ENCODE data around the gene CPNE2.

CPNE2 gene

GRCh38 chr16:57157533-57157932 lies 65.2 kb downstream of the CPNE2 start:
- TF ChIP-seq POLR2A (IDR thresholded peaks at IDR 0.05; ENCODE audit: low read depth, low read length): no peak
- no peak for FAIRE-seq

GRCh38 chr16:57159447-57159846 lies 67.1 kb downstream of the CPNE2 start:
- no peak for FAIRE-seq
- no peak for TF ChIP-seq POLR2A (IDR thresholded peaks at IDR 0.05; ENCODE audit: low read depth, low read length)
- no peak for DNase-seq (ENCODE audit: insufficient read length, low spot score)

More at GRCh38 chr16:57157533-57157932, 65.2 kb downstream of the CPNE2 start:
- DNase-seq (ENCODE audit: insufficient read length, low spot score): no peak

GRCh38 chr16:57163842-57164241 lies 71.5 kb downstream of the CPNE2 start:
- DNase-seq (ENCODE audit: insufficient read length, low spot score) (no peak), FAIRE-seq (peak; percentile 50)
- TF ChIP-seq POLR2A (IDR thresholded peaks at IDR 0.05; ENCODE audit: low read depth, low read length): no peak

- no peak for DNase-seq (ENCODE audit: insufficient read length, low spot score)
- no peak for TF ChIP-seq POLR2A (IDR thresholded peaks at IDR 0.05; ENCODE audit: low read depth, low read length)
- no peak for FAIRE-seq
Observed at GRCh38 chr16:57165483-57165882, 73.1 kb downstream of the CPNE2 start.

GRCh38 chr16:57165938-57166337 lies 73.6 kb downstream of the CPNE2 start:
- no peak for TF ChIP-seq POLR2A (IDR thresholded peaks at IDR 0.05; ENCODE audit: low read depth, low read length)
- FAIRE-seq: no peak
- no peak for DNase-seq (ENCODE audit: insufficient read length, low spot score)

- TF ChIP-seq POLR2A (IDR thresholded peaks at IDR 0.05; ENCODE audit: low read depth, low read length): no peak
- no peak for FAIRE-seq
- no peak for DNase-seq (ENCODE audit: insufficient read length, low spot score)
Observed at GRCh38 chr16:57166451-57166850, 74.1 kb downstream of the CPNE2 start.

GRCh38 chr16:57166951-57167350 lies 74.6 kb downstream of the CPNE2 start:
- FAIRE-seq: no peak
- no peak for DNase-seq (ENCODE audit: insufficient read length, low spot score)
- no peak for TF ChIP-seq POLR2A (IDR thresholded peaks at IDR 0.05; ENCODE audit: low read depth, low read length)

- FAIRE-seq: no peak
- DNase-seq (ENCODE audit: insufficient read length, low spot score): no peak
- no peak for TF ChIP-seq POLR2A (IDR thresholded peaks at IDR 0.05; ENCODE audit: low read depth, low read length)
Observed at GRCh38 chr16:57167538-57167937, 75.2 kb downstream of the CPNE2 start.

GRCh38 chr16:57167953-57168352 lies 75.6 kb downstream of the CPNE2 start:
- TF ChIP-seq POLR2A (IDR thresholded peaks at IDR 0.05; ENCODE audit: low read depth, low read length): no peak
- no peak for DNase-seq (ENCODE audit: insufficient read length, low spot score)
- peak; percentile 80 for FAIRE-seq

- DNase-seq (ENCODE audit: insufficient read length, low spot score): no peak
- TF ChIP-seq POLR2A (IDR thresholded peaks at IDR 0.05; ENCODE audit: low read depth, low read length): no peak
- FAIRE-seq: no peak
Observed at GRCh38 chr16:57169327-57169726, 76.9 kb downstream of the CPNE2 start.

- FAIRE-seq (no peak), DNase-seq (ENCODE audit: insufficient read length, low spot score) (no peak)
- no peak for TF ChIP-seq POLR2A (IDR thresholded peaks at IDR 0.05; ENCODE audit: low read depth, low read length)
Observed at GRCh38 chr16:57172721-57173290, 80.4 kb downstream of the CPNE2 start.

- TF ChIP-seq POLR2A (IDR thresholded peaks at IDR 0.05; ENCODE audit: low read depth, low read length): no peak
- peak; percentile 15 for FAIRE-seq
- no peak for DNase-seq (ENCODE audit: insufficient read length, low spot score)
Observed at GRCh38 chr16:57175896-57176295, 83.5 kb downstream of the CPNE2 start.

- DNase-seq (ENCODE audit: insufficient read length, low spot score) (no peak), FAIRE-seq (no peak)
- no peak for TF ChIP-seq POLR2A (IDR thresholded peaks at IDR 0.05; ENCODE audit: low read depth, low read length)
Observed at GRCh38 chr16:57178196-57178595, 85.8 kb downstream of the CPNE2 start.

GRCh38 chr16:57178793-57179212 lies 86.4 kb downstream of the CPNE2 start:
- no peak for DNase-seq (ENCODE audit: insufficient read length, low spot score)
- FAIRE-seq: no peak

GRCh38 chr16:57179215-57179828 lies 86.9 kb downstream of the CPNE2 start:
- no peak for FAIRE-seq
- no peak for TF ChIP-seq POLR2A (IDR thresholded peaks at IDR 0.05; ENCODE audit: low read depth, low read length)
- DNase-seq (ENCODE audit: insufficient read length, low spot score): no peak

More at GRCh38 chr16:57178793-57179212, 86.4 kb downstream of the CPNE2 start:
- no peak for TF ChIP-seq POLR2A (IDR thresholded peaks at IDR 0.05; ENCODE audit: low read depth, low read length)

Data from H54 (cell line).